ENCODE data around the gene SCN9A. TPM values are rescaled to one million over a fixed set of nuclear protein-coding genes. Genes with fewer than 3 reads are reported as not detected.

Gene SCN9A
- total RNA-seq, 2 experiments from 2014 or later, result 0.14 to 0.17 TPM

DNA sequence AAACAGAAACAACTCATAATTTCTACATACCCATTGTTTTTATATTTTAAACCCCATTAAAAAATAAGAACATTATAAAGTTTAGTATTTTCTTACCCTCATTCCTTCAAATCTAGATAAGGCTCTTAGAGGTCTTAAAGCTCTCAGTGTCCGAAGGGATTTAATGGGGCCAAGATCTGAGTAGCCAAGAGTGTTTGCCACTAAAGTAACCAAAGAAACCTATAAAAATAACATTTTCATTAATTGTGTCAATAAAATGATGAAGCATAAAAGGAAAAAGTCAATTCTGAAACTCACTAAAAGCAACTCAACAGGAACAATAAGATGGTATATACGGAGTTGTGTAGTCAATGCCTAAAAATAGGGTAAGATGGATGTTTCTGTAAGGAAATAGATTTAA, 142.5 kb downstream of the SCN9A start:
- H3K4me3 ChIP-seq (ENCODE audit: low read length), result no peak overlapping the region
- no peaks in the 10 kb centered on the region for H3K4me1 Mint-ChIP-seq (ENCODE audit: low read depth)
- POLR2A ChIA-PET, result no interaction called here
- H3K36me3 ChIP-seq (ENCODE audit: insufficient read depth, low read length), result no peaks in the 10 kb centered on the region
- H3K27ac ChIP-seq (ENCODE audit: low read depth in 1 of 2, low read length in 2 of 2), result no peak overlapping the region
- ATAC-seq (ENCODE audit: poor library complexity) (no peak), DNase-seq (no peak)
- H3K27me3 ChIP-seq (ENCODE audit: control insufficient read depth in 1 of 2, insufficient read depth in 2 of 2, low read length in 2 of 2), result no peaks in the 10 kb centered on the region
- H3K4me1 ChIP-seq (ENCODE audit: insufficient read depth, low read length), result no peaks in the 10 kb centered on the region
- no peaks in the 10 kb centered on the region for H3K36me3 Mint-ChIP-seq (ENCODE audit: low read depth)
- intact Hi-C loops (cut with DNase I, micrococcal nuclease), result no loop called here
- CTCF ChIA-PET, result no interaction called here
- H3K9me3 Mint-ChIP-seq, result no peaks in the 10 kb centered on the region
- no peak for TF ChIP-seq CTCF (IDR thresholded peaks at IDR 0.05)
- H3K4me3 Mint-ChIP-seq, result no peak overlapping the region
- no peak overlapping the region for H3K27ac Mint-ChIP-seq
- H3K9me3 ChIP-seq (ENCODE audit: control insufficient read depth in 1 of 2, insufficient read depth in 1 of 2, low read length in 2 of 2), result no peaks in the 10 kb centered on the region
- no peaks in the 10 kb centered on the region for H3K27me3 Mint-ChIP-seq

- H3K27ac Mint-ChIP-seq, result no peak overlapping the region
- no peak for ATAC-seq (ENCODE audit: poor library complexity)
- no peaks in the 10 kb centered on the region for H3K27me3 ChIP-seq (ENCODE audit: control insufficient read depth in 1 of 2, insufficient read depth in 2 of 2, low read length in 2 of 2)
- no peaks in the 10 kb centered on the region for H3K4me1 Mint-ChIP-seq (ENCODE audit: low read depth)
- POLR2A ChIA-PET, result no interaction called here
- TF ChIP-seq CTCF (IDR thresholded peaks at IDR 0.05), result no peak
- no peaks in the 10 kb centered on the region for H3K36me3 ChIP-seq (ENCODE audit: insufficient read depth, low read length)
- H3K9me3 Mint-ChIP-seq, result no peaks in the 10 kb centered on the region
- CTCF ChIA-PET, result no interaction called here
- H3K27me3 Mint-ChIP-seq, result no peaks in the 10 kb centered on the region
- no peak for DNase-seq
- no peak overlapping the region for H3K4me3 ChIP-seq (ENCODE audit: low read length)
- no peaks in the 10 kb centered on the region for H3K4me1 ChIP-seq (ENCODE audit: insufficient read depth, low read length)
- no peaks in the 10 kb centered on the region for H3K36me3 Mint-ChIP-seq (ENCODE audit: low read depth)
- H3K9me3 ChIP-seq (ENCODE audit: control insufficient read depth in 1 of 2, insufficient read depth in 1 of 2, low read length in 2 of 2), result no peaks in the 10 kb centered on the region
- intact Hi-C loops (cut with DNase I, micrococcal nuclease), result no loop called here
- H3K4me3 Mint-ChIP-seq, result no peak overlapping the region
- no peak overlapping the region for H3K27ac ChIP-seq (ENCODE audit: low read depth in 1 of 2, low read length in 2 of 2)
Measured at GRCh38 chr2:166230724-166231070, 145.0 kb downstream of the SCN9A start.

- H3K4me1 ChIP-seq (ENCODE audit: insufficient read depth, low read length), result no peaks in the 10 kb centered on the region
- POLR2A ChIA-PET, result no interaction called here
- H3K27ac ChIP-seq (ENCODE audit: low read depth in 1 of 2, low read length in 2 of 2), result no peak overlapping the region
- ATAC-seq (ENCODE audit: poor library complexity), result no peak
- Mint-ChIP-seq H3K36me3 (ENCODE audit: low read depth) (no peaks in the 10 kb centered on the region), H3K4me1 (ENCODE audit: low read depth) (no peaks in the 10 kb centered on the region), H3K27ac (no peak overlapping the region), H3K27me3 (no peaks in the 10 kb centered on the region), H3K4me3 (no peak overlapping the region), H3K9me3 (no peaks in the 10 kb centered on the region)
- CTCF ChIA-PET, result no interaction called here
- no peaks in the 10 kb centered on the region for H3K9me3 ChIP-seq (ENCODE audit: control insufficient read depth in 1 of 2, insufficient read depth in 1 of 2, low read length in 2 of 2)
- no peaks in the 10 kb centered on the region for H3K36me3 ChIP-seq (ENCODE audit: insufficient read depth, low read length)
- no peak for TF ChIP-seq CTCF (IDR thresholded peaks at IDR 0.05)
- H3K27me3 ChIP-seq (ENCODE audit: control insufficient read depth in 1 of 2, insufficient read depth in 2 of 2, low read length in 2 of 2), result no peaks in the 10 kb centered on the region
- intact Hi-C loops (cut with DNase I, micrococcal nuclease), result no loop called here
- DNase-seq, result no peak
- no peak overlapping the region for H3K4me3 ChIP-seq (ENCODE audit: low read length)
Measured at GRCh38 chr2:166230024-166230723, 145.6 kb downstream of the SCN9A start.

Measured in CD4-positive, alpha-beta T cell (primary cell).